Panc1 (cell line): Measurements from ENCODE around the gene TEX11. TPM values are rescaled to one million over a fixed set of nuclear protein-coding genes. Genes with fewer than 3 reads are reported as not detected.
"Not testable (repeated sequence)": the region's sequence is repeated elsewhere in the genome, so short reads cannot be mapped to it uniquely, and the experiment has no call there.

ENCODE experiments used
- ATAC-seq: fragments of 200-7000 bp; cut with Tn5 transposase; 2 replicates; pipeline ENCODE4 v1.9.1; 2020; ENCODE audit warnings: mild to moderate bottlenecking, moderate library complexity
- BruUV-seq: library from RNA; stranded (reverse); fragments of 400-500 nt; replicated peaks from 2 replicates; lab custom pipeline; 2021; lab: Mats Ljungman, UMichigan
- CTCF ChIA-PET: fragments of 300-600 bp; sonication (Branson Sonifier 250); formaldehyde crosslinking; loops from one replicate; lab custom pipeline; 2022; ENCODE audit warnings: antibody characterized with exemption; lab: Charles Lee
- POLR2A ChIA-PET: fragments of 300-600 bp; sonication (Branson Sonifier 250); formaldehyde crosslinking; loops from one replicate; lab custom pipeline; 2022; ENCODE audit warnings: antibody characterized with exemption; lab: Charles Lee
- DNase-seq: peaks from one replicate; pipeline ENCODE4 v3.0.0-alpha.2; 2010; ENCODE audit warnings: low read depth, low spot score
- H3K27ac ChIP-seq: 2 replicates; pipeline ENCODE4 v1.5.1; 2011; ENCODE audit warnings: mild to moderate bottlenecking, low read length, inconsistent platforms
- H3K27me3 ChIP-seq: fragments of 200-500 bp; sonication (Bioruptor generic); 2 replicates; pipeline ENCODE4 v1.6.0; 2014; ENCODE audit warnings: low read length, inconsistent platforms; ENCODE audit not compliant: control insufficient read depth, insufficient read depth
- H3K36me3 ChIP-seq: fragments of 200-500 bp; sonication (Bioruptor generic); 2 replicates; pipeline ENCODE4 v1.5.1; 2014; ENCODE audit warnings: inconsistent platforms, mild to moderate bottlenecking, low read length, moderate library complexity; ENCODE audit not compliant: control insufficient read depth, insufficient read depth
- H3K4me1 ChIP-seq: 2 replicates; pipeline ENCODE4 v1.5.1; 2011; ENCODE audit warnings: inconsistent platforms, mild to moderate bottlenecking, low read length, moderate library complexity; ENCODE audit not compliant: control insufficient read depth, insufficient read depth
- H3K4me3 ChIP-seq, 2 experiments: 2 replicates each; pipeline ENCODE4 v1.5.1; 2011 to 2012; ENCODE audit warnings: low read depth in 2 of 2, low read length in 2 of 2, mild to moderate bottlenecking in 2 of 2, inconsistent platforms in 1 of 2, moderate library complexity in 1 of 2
- H3K9me3 ChIP-seq: fragments of 200-500 bp; sonication (Bioruptor generic); 2 replicates; pipeline ENCODE4 v1.5.1; 2014; ENCODE audit warnings: low read depth, mild to moderate bottlenecking, inconsistent platforms, low read length, moderate library complexity; ENCODE audit not compliant: control insufficient read depth, insufficient read depth
- CTCF ChIP-seq: fragments of 450-650 bp; IDR thresholded peaks from 2 replicates; pipeline ENCODE4 v1.5.1; 2017; ENCODE audit warnings: mild to moderate bottlenecking
- POLR2AphosphoS5 ChIP-seq: IDR thresholded peaks from 2 replicates; pipeline ENCODE4 v1.6.1; 2012; ENCODE audit warnings: mild to moderate bottlenecking, low read depth, low read length, moderate library complexity
- REST ChIP-seq, 2 experiments: IDR thresholded peaks; 2 replicates each; pipeline ENCODE4 v1.6.1; 2011 to 2012; ENCODE audit warnings: low read depth in 2 of 2, control low read depth in 1 of 2, low read length in 1 of 2, mild to moderate bottlenecking in 1 of 2, moderate library complexity in 1 of 2; ENCODE audit not compliant: insufficient read depth in 1 of 2
- SIN3A ChIP-seq: IDR thresholded peaks from 2 replicates; pipeline ENCODE4 v1.6.1; 2012; ENCODE audit warnings: low read depth, mild to moderate bottlenecking, low read length, moderate library complexity, borderline replicate concordance; ENCODE audit not compliant: insufficient read depth
- TCF7L2 ChIP-seq: IDR thresholded peaks from 2 replicates; pipeline ENCODE4 v1.6.1; 2011; ENCODE audit warnings: mild to moderate bottlenecking, low read depth, low read length, inconsistent platforms
- in situ Hi-C: cut with HindIII; loops from 2 replicates; pipeline ENCODE4 v1.10.0; 2016; ENCODE audit warnings: low sequenced_read_pairs, low pct_unique_long_range_greater_than_20kb
- intact Hi-C: fragments of 100-400 bp; cut with micrococcal nuclease; formaldehyde crosslinking; loops from one replicate; pipeline ENCODE4 v1.10.0; 2022; ENCODE audit not compliant: unreplicated experiment
- total RNA-seq: library from RNA; stranded (reverse); gene quantifications from one replicate; pipeline ENCODE4 v1.2.1, GENCODE V29; 2021; ENCODE audit not compliant: unreplicated experiment

Gene TEX11
- total RNA-seq, 1 experiment from 2014 or later: not detected

DNA sequence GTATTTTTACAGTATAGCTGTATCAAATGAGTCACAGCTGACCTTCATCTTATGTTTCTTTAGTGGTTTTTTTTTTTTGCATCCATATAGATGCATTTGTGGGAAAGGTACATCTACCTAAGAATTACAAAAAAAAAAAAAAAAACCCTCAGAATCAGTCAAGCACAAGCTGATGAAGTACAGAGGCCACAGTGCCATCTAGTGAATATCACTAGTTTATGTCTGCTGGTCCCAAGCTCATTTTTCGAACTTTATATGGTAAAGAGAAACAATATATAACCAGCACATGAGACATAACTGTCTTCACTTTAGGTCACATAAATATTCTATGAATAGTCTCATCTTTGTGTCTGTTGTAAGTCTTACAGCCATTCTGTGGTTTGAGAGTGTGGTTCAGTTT is 243.8 kb downstream of the TEX11 start:
- TF ChIP-seq SIN3A (no peak), CTCF (peak; percentile 49; the same call in 1 of the 2 replicates), TCF7L2 (no peak), REST (IDR thresholded peaks at IDR 0.05; ENCODE audit: insufficient read depth in 1 of 2, low read depth in 2 of 2, low read length in 1 of 2) (no peak), POLR2AphosphoS5 (no peak)
- Histone ChIP-seq H3K9me3 (no peaks in the 10 kb centered on the region), H3K36me3 (no peaks in the 10 kb centered on the region), H3K4me3 (no peak overlapping the region), H3K27me3 (peaks cover 7% of the 10 kb centered on the region), H3K27ac (no peak overlapping the region), H3K4me1 (no peaks in the 10 kb centered on the region)
- DNase-seq (no peak), ATAC-seq (no peak)
- no TSS peak for BruUV-seq
- ChIA-PET POLR2A (interaction anchor here (0.7 kb wide), 1 partner anchor 36 kb away, joined by 6 read pairs; no protein-coding TSS in a partner anchor), CTCF (interaction anchor here (0.6 to 1.0 kb wide), 8 partner anchors 9 to 251 kb away, joined by 3 to 7 read pairs (median 4); no protein-coding TSS in a partner anchor)
- in situ Hi-C loops (no loop called here), intact Hi-C loops (loop anchor here (5.0 kb wide), 1 partner anchor 212 kb away; no protein-coding TSS in a partner anchor)

- H3K36me3 ChIP-seq, H3K4me3 ChIP-seq, ATAC-seq, H3K4me1 ChIP-seq, DNase-seq, POLR2A ChIA-PET, H3K9me3 ChIP-seq, BruUV-seq, CTCF ChIA-PET, H3K27me3 ChIP-seq, in situ Hi-C loops, H3K27ac ChIP-seq, intact Hi-C loops: not testable (repeated sequence)
These were observed 247.4 kb downstream of the TEX11 start for GRCh38 chrX:70661124-70661523.

DNA sequence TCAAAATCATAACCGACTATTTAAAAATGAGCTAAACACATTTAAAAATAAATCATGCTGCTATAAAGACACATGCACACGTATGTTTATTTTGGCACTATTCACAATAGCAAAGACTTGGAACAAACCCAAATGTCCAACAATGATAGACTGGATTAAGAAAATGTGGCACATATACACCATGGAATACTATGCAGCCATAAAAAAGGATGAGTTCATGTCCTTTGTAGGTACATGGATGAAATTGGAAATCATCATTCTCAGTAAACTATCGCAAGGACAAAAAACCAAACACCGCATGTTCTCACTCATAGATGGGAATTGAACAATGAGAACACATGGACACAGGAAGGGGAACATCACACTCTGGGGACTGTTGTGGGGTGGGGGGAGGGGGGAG is 251.0 kb downstream of the TEX11 start:
- CTCF ChIA-PET, H3K9me3 ChIP-seq, ATAC-seq, H3K4me3 ChIP-seq, intact Hi-C loops, in situ Hi-C loops, H3K27me3 ChIP-seq, POLR2A ChIA-PET, H3K27ac ChIP-seq, H3K36me3 ChIP-seq, DNase-seq, BruUV-seq, H3K4me1 ChIP-seq: not testable (repeated sequence)
